GM19463 (cell line): ENCODE data around the gene OR1E1.
"Not testable (repeated sequence)": the region's sequence is repeated elsewhere in the genome, so short reads cannot be mapped to it uniquely, and the experiment has no call there.

ENCODE experiments used
- ATAC-seq: cut with Tn5 transposase; IDR thresholded peaks from one replicate; pipeline ENCODE4 v1.9.1; 2021; ENCODE audit warnings: mild to moderate bottlenecking, moderate library complexity; ENCODE audit not compliant: unreplicated experiment

OR1E1 gene

GRCh38 chr17:3398310-3398709 is at the start of gene OR1E1:
OR1E1 (minus strand) TSS chr17:3398410; CDS start chr17:3398410, 0 bp downstream.
- no peak for ATAC-seq

DNA sequence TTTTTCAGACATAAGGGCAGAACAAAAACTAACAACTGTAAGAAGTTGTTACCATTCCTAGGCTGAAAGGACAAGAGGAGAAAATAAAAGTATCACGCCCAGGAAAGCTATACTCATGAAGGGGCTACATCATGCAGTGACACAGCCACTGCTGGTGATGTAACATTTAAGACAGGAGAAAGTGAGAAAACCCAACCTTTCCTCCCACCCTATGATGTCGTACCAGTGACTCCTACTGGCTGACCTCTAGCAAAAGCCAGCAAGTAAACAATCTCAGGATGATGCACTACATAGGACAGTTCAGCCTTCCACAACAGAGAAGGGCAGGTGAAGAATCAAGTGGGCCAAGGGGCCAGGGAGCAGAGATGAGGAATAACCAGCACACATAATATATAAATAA is 49.4 kb upstream of the OR1E1 start:
- ATAC-seq = no peak

- no peak for ATAC-seq
Observed at GRCh38 chr17:3440451-3440850, 42.2 kb upstream of the OR1E1 start.

DNA sequence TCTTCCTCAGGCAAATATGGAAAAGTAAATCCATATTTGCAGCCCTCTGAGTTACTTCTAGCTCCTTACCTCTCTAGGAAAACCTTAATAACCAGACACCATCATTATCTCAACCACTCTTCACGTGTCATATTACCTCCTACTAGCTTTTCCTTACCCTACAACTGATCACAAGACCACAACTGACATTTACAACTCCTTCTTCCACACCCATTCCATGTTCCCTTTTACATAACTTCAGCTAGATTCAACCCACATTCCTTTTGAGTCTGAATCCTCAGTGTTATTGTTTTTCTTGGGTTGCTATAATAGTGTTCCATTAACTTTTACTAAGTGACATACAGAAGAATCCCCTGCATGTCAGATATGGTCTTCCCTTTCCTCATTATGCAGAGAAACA is 40.2 kb upstream of the OR1E1 start:
- no peak for ATAC-seq

GRCh38 chr17:3433741-3434140 is 35.5 kb upstream of the OR1E1 start, which contains the start of gene OR1E2:
OR1E2 (minus strand) TSS chr17:3433841; CDS start chr17:3433841, 0 bp downstream.
- no peak for ATAC-seq

- ATAC-seq = not testable (repeated sequence)
Observed at GRCh38 chr17:3433215-3433614, 35.0 kb upstream of the OR1E1 start.

DNA sequence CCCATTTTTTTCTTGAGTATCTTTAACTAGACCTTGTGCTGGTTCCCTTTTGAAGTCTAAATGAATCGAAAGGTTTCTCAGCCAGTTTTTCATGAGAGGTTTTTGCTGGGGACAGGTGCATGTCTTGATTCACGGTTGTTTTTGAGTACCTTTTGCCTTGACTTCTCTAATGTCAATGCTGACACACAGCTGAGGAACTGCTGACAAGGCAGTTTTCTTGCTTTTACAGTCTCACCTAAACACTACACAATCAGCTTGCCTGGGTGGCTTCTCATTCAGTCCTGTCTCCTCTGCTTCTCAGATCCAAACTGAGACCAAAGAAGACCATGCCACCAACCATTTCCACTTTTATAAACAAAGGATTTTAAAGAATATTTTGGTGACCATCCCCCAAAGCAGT is 20.0 kb upstream of the OR1E1 start:
- no peak for ATAC-seq

DNA sequence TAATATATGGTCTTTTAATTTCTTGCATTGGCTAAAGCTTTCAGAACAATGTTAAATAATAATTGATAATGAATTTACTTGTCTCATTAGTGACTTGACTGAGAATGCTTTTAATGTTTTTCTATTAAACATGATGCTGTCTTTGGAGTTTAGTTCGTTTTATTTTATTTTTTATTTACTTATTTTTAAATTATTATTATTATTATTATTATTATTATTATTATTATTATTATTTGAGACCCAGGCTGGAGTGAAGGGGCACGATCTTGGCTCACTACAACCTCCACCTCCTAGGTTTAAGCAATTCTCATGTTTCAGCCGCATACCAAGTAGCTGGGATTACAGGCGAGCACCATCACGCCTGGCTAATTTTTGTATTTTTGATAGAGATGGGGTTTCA is 17.4 kb upstream of the OR1E1 start:
- no peak for ATAC-seq

DNA sequence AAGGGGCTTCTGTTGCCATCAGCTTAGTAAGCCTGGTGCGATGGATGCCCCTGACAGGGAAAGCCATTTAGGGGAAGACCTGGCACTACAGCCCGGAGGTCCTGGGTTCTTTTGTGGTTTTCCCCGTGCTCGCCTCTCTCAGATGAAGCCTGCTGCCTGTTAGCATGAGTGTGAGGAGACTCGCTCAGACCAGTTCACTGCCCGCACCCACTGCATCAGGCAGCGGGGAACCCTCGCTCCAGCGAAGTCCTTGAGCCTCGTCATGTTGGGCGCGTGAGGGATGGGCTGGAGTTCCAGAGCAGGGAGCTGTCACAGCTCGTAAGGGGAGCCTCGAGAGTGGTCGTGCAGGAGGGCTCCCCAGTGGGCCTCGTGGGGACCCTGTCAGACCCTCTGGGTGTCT is 14.0 kb upstream of the OR1E1 start:
- ATAC-seq = not testable (repeated sequence)

DNA sequence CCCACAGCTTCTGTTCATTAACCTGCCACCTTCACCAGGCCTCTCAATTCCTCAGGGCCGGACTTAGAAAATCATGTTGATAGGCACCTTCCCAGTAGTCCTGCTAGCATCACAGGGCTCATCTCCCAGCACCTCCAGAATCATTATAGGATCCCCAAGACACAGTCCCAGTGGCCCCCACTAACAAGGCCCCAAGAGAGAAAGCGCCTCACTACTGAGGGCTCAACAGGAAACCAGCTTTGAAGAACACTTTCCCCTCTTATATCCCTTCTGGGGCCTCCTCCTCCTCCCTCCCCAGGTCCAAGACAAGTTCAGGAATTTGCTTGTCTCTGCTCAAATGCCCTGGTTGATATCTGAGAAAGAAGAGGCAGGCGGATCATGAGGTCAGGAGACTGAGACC is 12.9 kb upstream of the OR1E1 start, which contains the start of gene OR3A3:
OR3A3 (plus strand) TSS at position 301 of the 400 bp plus-strand sequence.
- no peak for ATAC-seq

DNA sequence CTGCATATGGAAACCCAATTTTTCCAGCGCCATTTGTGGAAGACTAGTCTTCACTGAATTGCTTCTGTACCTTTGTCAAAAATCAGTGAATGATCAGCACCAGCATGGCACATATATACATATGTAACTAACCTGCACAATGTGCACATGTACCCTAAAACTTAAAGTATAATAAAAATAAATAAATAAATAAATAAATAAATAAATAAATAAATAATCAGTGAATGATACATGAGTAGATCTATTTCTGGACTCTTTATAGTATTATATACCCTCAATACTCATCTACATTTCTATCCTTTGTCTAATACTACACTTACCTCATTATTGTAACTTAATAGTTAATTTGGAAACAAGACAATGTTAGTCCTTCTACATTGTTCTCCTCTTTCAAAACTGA is 5.6 kb upstream of the OR1E1 start:
- not testable (repeated sequence) for ATAC-seq

DNA sequence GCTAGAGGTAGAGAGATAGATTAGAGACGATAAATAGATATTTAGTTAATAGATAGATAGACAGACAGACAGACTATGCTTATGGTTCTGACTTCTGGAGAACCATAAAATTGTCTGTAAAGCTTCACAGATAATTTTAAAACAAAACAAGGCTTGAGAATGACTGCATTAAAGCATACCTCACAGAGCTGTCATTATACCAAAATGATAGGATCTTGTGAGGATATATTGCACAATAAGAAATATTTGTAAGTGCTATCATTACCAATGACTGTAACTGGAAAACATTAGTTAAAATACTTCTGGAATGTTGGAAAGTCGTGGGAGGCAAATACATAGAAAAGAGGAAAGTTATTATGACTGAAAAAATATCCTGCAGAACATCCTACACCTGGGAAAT is 3.6 kb upstream of the OR1E1 start:
- no peak for ATAC-seq

- ATAC-seq = no peak
Observed at GRCh38 chr17:3400055-3400454, 1.8 kb upstream of the OR1E1 start.

DNA sequence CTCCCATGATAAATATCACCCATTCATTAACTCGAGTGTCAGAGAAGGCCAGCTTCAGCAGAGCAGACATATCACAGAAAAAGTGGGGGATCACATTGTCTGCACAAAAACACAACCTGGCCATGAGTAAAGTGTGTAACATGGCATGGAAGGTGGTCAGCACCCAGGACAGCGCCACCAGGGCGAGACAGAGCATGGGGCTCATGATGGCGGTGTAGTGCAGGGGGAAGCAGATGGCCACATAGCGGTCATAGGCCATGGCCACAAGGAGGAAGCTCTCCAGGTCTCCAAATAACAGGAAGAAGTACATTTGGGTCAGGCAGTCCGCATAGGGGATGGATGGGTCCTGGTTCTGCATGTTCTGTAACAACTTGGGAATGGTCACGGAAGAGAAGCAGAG is 409 bp downstream of the OR1E1 start:
- ATAC-seq = not testable (repeated sequence)

- no peak for ATAC-seq
Observed at GRCh38 chr17:3389791-3390190, 8.4 kb downstream of the OR1E1 start.

GRCh38 chr17:3385869-3386816 is 12.1 kb downstream of the OR1E1 start, which contains the start of gene OR3A2:
OR3A2 (minus strand) TSS chr17:3386308.
- ATAC-seq = no peak

DNA sequence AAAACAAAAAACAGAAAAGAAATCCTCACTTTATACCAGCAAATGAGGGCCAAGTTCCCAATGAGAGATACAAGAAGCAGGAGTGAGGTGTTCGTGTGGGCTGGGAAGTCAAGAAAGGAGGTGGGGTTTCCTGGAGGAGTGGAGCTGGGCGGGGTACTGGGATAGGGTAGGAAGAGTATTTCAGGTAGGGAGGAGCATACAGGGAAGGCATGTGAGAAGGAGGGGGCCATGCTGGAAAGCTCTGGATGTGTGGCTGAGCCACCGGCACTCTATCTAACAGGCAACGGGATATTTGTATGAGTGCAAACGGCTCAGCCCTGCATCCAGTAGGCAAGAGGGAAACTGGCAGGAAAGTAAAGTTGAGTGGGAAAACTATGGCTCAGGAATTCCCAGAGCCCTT is 16.3 kb downstream of the OR1E1 start:
- no peak for ATAC-seq

- ATAC-seq = no peak
Observed at GRCh38 chr17:3378321-3378720, 19.9 kb downstream of the OR1E1 start.

- not testable (repeated sequence) for ATAC-seq
Observed at GRCh38 chr17:3371167-3371566, 27.0 kb downstream of the OR1E1 start.
